ENCODE measurements around the gene PRKD2.

The PRKD2 gene

DNA sequence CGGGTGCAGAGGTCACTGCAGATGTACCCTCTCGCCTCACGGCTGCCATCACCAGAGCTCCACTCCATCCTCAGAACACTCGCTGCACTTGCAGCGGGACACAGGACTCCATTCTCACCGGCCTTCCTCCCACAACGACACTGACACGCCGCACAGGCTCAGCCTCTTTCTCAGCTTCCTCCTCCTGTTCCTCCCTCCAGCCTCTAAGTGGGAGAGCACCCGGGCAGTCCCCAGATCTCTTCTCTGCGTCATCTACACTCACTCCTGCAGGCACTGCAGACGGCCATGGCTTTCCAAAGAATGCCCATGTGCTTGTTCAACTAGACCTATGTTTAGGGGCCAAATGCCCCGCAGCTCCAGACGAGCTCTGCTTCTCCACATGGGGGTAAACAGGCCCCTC is 14.7 kb upstream of the PRKD2 start:
- no peak for FAIRE-seq
- TF ChIP-seq POLR2A (IDR thresholded peaks at IDR 0.05; ENCODE audit: low read depth, low read length): no peak
- no peak for TF ChIP-seq SPI1 (IDR thresholded peaks at IDR 0.05; ENCODE audit: low read depth, low read length)
- TF ChIP-seq POU2F2 (IDR thresholded peaks at IDR 0.05; ENCODE audit: low read depth, low read length): no peak
- DNase-seq (ENCODE audit: insufficient read length, low spot score): no peak

DNA sequence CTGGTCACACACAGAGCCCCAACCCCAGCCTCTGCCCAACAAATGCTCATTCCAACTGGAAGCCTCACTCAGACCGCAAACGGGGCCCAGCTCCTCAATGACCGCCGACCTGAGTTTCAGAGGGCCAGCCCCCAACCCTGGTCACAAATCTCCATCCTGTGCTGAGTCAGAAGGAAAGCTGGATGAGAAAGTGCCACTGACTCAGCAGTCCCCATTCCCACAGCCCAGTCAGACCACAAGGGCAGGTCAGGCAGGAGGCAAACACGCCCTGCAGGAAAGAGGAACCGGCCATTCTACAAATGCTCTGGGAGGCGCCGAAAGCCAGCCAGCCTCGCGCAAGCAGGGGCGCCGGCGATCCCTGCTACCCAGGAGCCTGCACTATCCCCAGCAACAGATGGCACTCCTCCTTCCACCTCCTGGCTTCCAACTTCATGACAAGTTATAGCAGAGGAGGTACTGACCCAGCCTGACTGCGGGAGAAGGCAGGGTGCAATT is 14.1 kb upstream of the PRKD2 start:
- TF ChIP-seq TAF1 (IDR thresholded peaks at IDR 0.05; ENCODE audit: low read depth, low read length) (no peak), POU2F2 (IDR thresholded peaks at IDR 0.05; ENCODE audit: low read depth, low read length) (no peak), SPI1 (IDR thresholded peaks at IDR 0.05; ENCODE audit: low read depth, low read length) (peak; percentile 63)
- no peak for FAIRE-seq
- no peak for DNase-seq (ENCODE audit: insufficient read length, low spot score)

DNA sequence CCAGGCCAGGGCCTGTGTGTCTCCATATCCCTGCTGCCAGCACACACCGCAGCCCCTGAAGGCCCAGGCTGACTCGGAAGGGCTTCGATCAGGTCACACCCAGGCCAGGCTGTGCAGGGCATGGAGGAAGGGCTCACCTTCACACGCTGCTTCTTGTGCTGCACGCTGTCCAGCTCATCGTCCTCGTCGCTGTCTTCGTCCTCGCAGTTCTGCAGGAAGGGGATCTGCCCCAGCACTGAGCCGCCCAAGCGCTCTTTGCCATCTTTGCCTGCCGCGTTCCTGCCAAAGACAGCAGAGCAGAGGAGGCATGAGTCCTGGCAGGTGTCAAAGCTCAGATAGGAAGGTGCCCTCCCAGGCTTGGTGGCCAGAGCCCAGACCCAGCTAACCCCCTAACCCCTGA is 13.7 kb upstream of the PRKD2 start:
- no peak for FAIRE-seq
- TF ChIP-seq SPI1 (IDR thresholded peaks at IDR 0.05; ENCODE audit: low read depth, low read length) (no peak), POU2F2 (IDR thresholded peaks at IDR 0.05; ENCODE audit: low read depth, low read length) (no peak), POLR2A (IDR thresholded peaks at IDR 0.05; ENCODE audit: low read depth, low read length) (no peak), TAF1 (IDR thresholded peaks at IDR 0.05; ENCODE audit: low read depth, low read length) (no peak), POLR2AphosphoS5 (IDR thresholded peaks at IDR 0.05; ENCODE audit: low read depth, low read length) (no peak), PAX5 (IDR thresholded peaks at IDR 0.05; ENCODE audit: insufficient read depth, low read length, severe bottlenecking) (no peak)

GRCh38 chr19:46730187-46730586 is 13.3 kb upstream of the PRKD2 start:
- FAIRE-seq (no peak), DNase-seq (ENCODE audit: insufficient read length, low spot score) (no peak)
- TF ChIP-seq POLR2A (IDR thresholded peaks at IDR 0.05; ENCODE audit: low read depth, low read length) (no peak), TAF1 (IDR thresholded peaks at IDR 0.05; ENCODE audit: low read depth, low read length) (no peak), PAX5 (IDR thresholded peaks at IDR 0.05; ENCODE audit: insufficient read depth, low read length, severe bottlenecking) (no peak), POU2F2 (IDR thresholded peaks at IDR 0.05; ENCODE audit: low read depth, low read length) (no peak), POLR2AphosphoS5 (IDR thresholded peaks at IDR 0.05; ENCODE audit: low read depth, low read length) (no peak), SPI1 (IDR thresholded peaks at IDR 0.05; ENCODE audit: low read depth, low read length) (no peak)

More for the DNA sequence above, 13.7 kb upstream of the PRKD2 start:
- no peak for DNase-seq (ENCODE audit: insufficient read length, low spot score)

- TF ChIP-seq SPI1 (IDR thresholded peaks at IDR 0.05; ENCODE audit: low read depth, low read length) (no peak), POLR2AphosphoS5 (IDR thresholded peaks at IDR 0.05; ENCODE audit: low read depth, low read length) (no peak), TAF1 (IDR thresholded peaks at IDR 0.05; ENCODE audit: low read depth, low read length) (no peak), POLR2A (IDR thresholded peaks at IDR 0.05; ENCODE audit: low read depth, low read length) (no peak), POU2F2 (IDR thresholded peaks at IDR 0.05; ENCODE audit: low read depth, low read length) (no peak), PAX5 (IDR thresholded peaks at IDR 0.05; ENCODE audit: insufficient read depth, low read length, severe bottlenecking) (no peak)
- DNase-seq (ENCODE audit: insufficient read length, low spot score): no peak
- no peak for FAIRE-seq
Observed at GRCh38 chr19:46729696-46730095, 12.8 kb upstream of the PRKD2 start.

DNA sequence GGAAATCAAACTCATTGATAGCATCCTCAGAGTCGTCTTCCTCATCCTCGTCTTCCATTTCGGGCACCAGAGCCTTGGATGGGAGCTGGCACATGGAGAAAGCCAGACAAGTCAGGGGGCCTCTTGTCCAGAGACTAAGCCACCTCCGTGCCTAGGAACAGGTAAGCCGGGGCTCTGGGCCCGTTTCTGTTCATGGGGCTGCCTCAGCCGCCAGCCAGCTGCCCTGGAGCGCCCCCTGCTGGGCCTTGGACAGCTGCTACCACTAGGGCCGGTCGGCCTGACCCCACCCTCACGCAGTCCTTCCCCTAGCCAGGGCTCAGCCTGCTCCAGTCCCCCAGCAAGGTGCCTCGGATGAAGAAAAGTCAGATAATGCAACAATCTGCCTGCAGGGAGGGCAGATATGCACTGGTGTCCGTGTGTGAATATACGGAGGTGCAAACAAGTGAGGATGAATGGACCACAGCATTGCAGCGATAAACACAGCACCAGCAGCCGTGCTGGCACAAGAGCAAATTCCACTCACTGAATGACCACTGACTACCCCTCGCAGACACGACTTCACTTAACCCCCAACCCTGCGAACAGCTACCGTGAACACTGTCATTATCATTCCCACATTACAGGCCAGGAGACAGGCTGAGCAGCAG is 11.9 kb upstream of the PRKD2 start:
- peak; percentile 98 for DNase-seq (ENCODE audit: insufficient read length, low spot score)
- 0 out of 2 replicates have a peak, but pooled peaks have one; percentile 27 for TF ChIP-seq POU2F2 (IDR thresholded peaks at IDR 0.05; ENCODE audit: low read depth, low read length)
- TF ChIP-seq PAX5 (IDR thresholded peaks at IDR 0.05; ENCODE audit: insufficient read depth, low read length, severe bottlenecking): no peak
- FAIRE-seq: peak; percentile 94

GRCh38 chr19:46728208-46728607 is 11.3 kb upstream of the PRKD2 start:
- TF ChIP-seq TAF1 (IDR thresholded peaks at IDR 0.05; ENCODE audit: low read depth, low read length): no peak
- FAIRE-seq (no peak), DNase-seq (ENCODE audit: insufficient read length, low spot score) (no peak)

- DNase-seq (ENCODE audit: insufficient read length, low spot score) (no peak), FAIRE-seq (no peak)
- TF ChIP-seq POU2F2 (IDR thresholded peaks at IDR 0.05; ENCODE audit: low read depth, low read length) (no peak), POLR2A (IDR thresholded peaks at IDR 0.05; ENCODE audit: low read depth, low read length) (no peak), PAX5 (IDR thresholded peaks at IDR 0.05; ENCODE audit: insufficient read depth, low read length, severe bottlenecking) (no peak), POLR2AphosphoS5 (IDR thresholded peaks at IDR 0.05; ENCODE audit: low read depth, low read length) (no peak), SPI1 (IDR thresholded peaks at IDR 0.05; ENCODE audit: low read depth, low read length) (no peak), TAF1 (IDR thresholded peaks at IDR 0.05; ENCODE audit: low read depth, low read length) (no peak)
Observed at GRCh38 chr19:46727757-46728156, 10.8 kb upstream of the PRKD2 start.

GRCh38 chr19:46726971-46727501 is 10.1 kb upstream of the PRKD2 start:
- FAIRE-seq: no peak
- no peak for TF ChIP-seq POU2F2 (IDR thresholded peaks at IDR 0.05; ENCODE audit: low read depth, low read length)
- no peak for DNase-seq (ENCODE audit: insufficient read length, low spot score)

GRCh38 chr19:46726551-46726950 is 9.6 kb upstream of the PRKD2 start:
- TF ChIP-seq POLR2A (IDR thresholded peaks at IDR 0.05; ENCODE audit: low read depth, low read length) (no peak), SPI1 (IDR thresholded peaks at IDR 0.05; ENCODE audit: low read depth, low read length) (no peak), TAF1 (IDR thresholded peaks at IDR 0.05; ENCODE audit: low read depth, low read length) (no peak), POU2F2 (IDR thresholded peaks at IDR 0.05; ENCODE audit: low read depth, low read length) (no peak), POLR2AphosphoS5 (IDR thresholded peaks at IDR 0.05; ENCODE audit: low read depth, low read length) (no peak), PAX5 (IDR thresholded peaks at IDR 0.05; ENCODE audit: insufficient read depth, low read length, severe bottlenecking) (no peak)
- no peak for FAIRE-seq
- no peak for DNase-seq (ENCODE audit: insufficient read length, low spot score)

Data from GM12891 (cell line).